SU-DHL-6 (cell line): ENCODE measurements around the gene LDAH.

Source experiments
- CTCF ChIP-seq: fragments of 200-600 bp; sonication (generic); IDR thresholded peaks from one replicate; pipeline ENCODE4 v1.5.1; 2017; ENCODE audit warnings: antibody characterized with exemption, mild to moderate bottlenecking, low read length, moderate library complexity; ENCODE audit not compliant: insufficient read depth, poor library complexity, severe bottlenecking
- EZH2phosphoT487 ChIP-seq: fragments of 200-600 bp; sonication (generic), shearing (Covaris generic); conservative IDR thresholded peaks from 2 replicates; pipeline ENCODE4 v1.6.1; 2018; ENCODE audit warnings: mild to moderate bottlenecking, antibody characterized with exemption, low read length, moderate library complexity, mixed read lengths

DNA sequence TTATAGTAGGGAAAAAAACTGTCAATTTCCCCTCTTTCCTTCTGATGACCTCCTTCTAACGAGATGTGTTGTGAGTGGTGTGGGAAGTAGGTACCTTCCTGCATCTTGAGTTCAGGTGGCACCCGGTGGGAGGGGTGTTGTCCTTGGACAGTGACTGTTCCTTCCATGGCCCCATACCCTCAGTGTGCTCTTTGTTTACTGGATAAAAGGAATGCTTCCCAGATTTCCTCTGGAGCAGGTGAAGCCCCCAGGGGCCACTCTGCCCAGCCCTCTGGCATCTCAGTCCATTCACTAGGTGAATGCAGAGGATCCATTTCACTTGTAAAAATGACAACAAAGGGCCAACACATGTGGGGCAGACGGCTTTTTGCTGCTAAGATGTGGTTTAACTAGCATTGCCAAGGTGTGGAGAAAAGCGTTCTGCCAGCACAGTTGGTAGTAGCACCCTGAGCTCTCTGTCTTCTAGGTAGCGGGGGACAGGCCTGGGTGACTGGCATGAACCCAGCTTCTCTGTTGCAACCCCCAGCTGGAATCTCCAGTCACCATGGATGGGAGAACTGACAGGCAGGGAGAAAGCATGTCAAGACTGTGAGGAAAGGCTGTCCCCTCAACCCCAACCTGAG is 149.1 kb downstream of the LDAH start:
- TF ChIP-seq CTCF (no peak), EZH2phosphoT487 (no peak)
